C4-2B (cell line): ENCODE data around the gene OTOP2.

Source experiments
- H3K27ac ChIP-seq: fragments of 450-650 bp; 2 replicates; pipeline ENCODE4 v1.5.1; 2017
- ZFX ChIP-seq: fragments of 450-650 bp; IDR thresholded peaks from 2 replicates; pipeline ENCODE4 v1.6.1; 2017
- TF ChIP-seq, protein P1 (sequence below): fragments of 450-650 bp; conservative IDR thresholded peaks from 2 replicates; pipeline ENCODE4 v1.5.1; 2017; ENCODE audit warnings: mild to moderate bottlenecking

Gene OTOP2

GRCh38 chr17:74960570-74961342 is 36.7 kb downstream of the OTOP2 start:
- no peak for TF ChIP-seq ZFX
- TF ChIP-seq, protein P1, sequence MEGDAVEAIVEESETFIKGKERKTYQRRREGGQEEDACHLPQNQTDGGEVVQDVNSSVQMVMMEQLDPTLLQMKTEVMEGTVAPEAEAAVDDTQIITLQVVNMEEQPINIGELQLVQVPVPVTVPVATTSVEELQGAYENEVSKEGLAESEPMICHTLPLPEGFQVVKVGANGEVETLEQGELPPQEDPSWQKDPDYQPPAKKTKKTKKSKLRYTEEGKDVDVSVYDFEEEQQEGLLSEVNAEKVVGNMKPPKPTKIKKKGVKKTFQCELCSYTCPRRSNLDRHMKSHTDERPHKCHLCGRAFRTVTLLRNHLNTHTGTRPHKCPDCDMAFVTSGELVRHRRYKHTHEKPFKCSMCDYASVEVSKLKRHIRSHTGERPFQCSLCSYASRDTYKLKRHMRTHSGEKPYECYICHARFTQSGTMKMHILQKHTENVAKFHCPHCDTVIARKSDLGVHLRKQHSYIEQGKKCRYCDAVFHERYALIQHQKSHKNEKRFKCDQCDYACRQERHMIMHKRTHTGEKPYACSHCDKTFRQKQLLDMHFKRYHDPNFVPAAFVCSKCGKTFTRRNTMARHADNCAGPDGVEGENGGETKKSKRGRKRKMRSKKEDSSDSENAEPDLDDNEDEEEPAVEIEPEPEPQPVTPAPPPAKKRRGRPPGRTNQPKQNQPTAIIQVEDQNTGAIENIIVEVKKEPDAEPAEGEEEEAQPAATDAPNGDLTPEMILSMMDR = no peak
- no peak overlapping the region for H3K27ac ChIP-seq

- H3K27ac ChIP-seq = no peak overlapping the region
- TF ChIP-seq, protein P1 = peak; percentile 89
- TF ChIP-seq ZFX = no peak
Measured at GRCh38 chr17:74961657-74962350, 37.7 kb downstream of the OTOP2 start.

GRCh38 chr17:74962622-74963394 is 38.7 kb downstream of the OTOP2 start:
- H3K27ac ChIP-seq = no peak overlapping the region
- TF ChIP-seq, protein P1 = no peak
- no peak for TF ChIP-seq ZFX

DNA sequence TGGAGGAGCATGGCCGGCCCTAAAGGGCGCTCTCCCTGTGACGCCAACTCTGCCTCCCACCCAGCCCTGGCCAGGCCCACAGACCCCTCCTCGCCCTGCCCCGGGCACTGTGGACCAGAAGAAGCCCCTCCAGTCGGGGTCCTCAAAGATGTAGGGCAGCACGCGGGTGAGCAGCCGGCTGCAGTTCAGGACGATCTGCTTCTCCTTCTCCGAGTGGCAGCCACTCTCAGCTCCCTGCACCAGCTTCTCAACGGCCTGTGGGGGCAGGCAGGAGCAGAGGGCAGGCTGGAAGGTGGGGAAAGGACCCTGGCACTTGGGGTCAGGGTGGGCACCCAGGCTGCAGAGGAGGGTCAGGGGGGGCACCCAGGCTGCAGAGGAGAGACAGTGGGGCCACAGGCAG is 39.6 kb downstream of the OTOP2 start:
- H3K27ac ChIP-seq = no peak overlapping the region
- no peak for TF ChIP-seq ZFX
- TF ChIP-seq, protein P1 = no peak

GRCh38 chr17:74964246-74964761 is 40.2 kb downstream of the OTOP2 start:
- H3K27ac ChIP-seq = no peak overlapping the region
- TF ChIP-seq, protein P1 = no peak
- no peak for TF ChIP-seq ZFX

DNA sequence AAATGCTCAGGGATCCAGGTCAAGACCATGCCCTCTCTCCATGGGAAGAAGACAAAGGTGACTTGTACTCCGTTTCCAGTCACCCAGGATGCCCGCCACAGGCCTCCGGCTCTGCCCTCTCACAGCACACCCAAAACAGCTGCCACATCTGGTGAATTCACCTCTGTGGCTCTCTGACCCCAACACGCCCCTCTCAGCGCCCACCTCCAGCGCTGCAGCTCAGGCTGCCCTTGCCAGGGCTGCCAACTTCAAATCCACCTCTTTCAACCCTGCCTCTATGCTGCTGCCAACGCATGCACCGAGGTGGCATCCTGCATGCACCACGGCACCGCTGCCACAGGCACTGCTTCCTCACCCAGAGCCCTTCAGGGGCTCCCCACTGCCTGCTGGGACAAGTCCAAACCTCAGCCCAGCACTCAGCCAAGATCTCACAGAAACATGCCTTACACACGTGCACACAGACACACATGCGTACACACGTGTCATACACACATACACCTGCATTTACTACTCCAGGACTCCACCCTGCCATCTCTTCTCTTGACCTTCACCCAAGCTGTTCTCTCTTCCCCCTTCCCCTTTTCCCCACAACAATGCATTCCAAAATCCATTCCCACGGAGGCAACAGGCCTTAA is 41.0 kb downstream of the OTOP2 start:
- TF ChIP-seq, protein P1 = no peak
- no peak for TF ChIP-seq ZFX
- no peak overlapping the region for H3K27ac ChIP-seq
